ENCODE results near the gene ARHGEF11.

- no peak for TF ChIP-seq POLR2A (IDR thresholded peaks at IDR 0.05; ENCODE audit: extremely low read depth, insufficient read length)
- no peak for TF ChIP-seq CTCF (IDR thresholded peaks at IDR 0.05; ENCODE audit: low read depth, low read length)
These were observed 24.1 kb upstream of the ARHGEF11 start for GRCh38 chr1:157069601-157070000.

Data from NB4 (cell line).